Psoas muscle (tissue), 8 donors: Measurements from ENCODE around the gene YES1. TPM values are rescaled to one million over a fixed set of nuclear protein-coding genes. Genes with fewer than 3 reads are reported as not detected.

Source experiments
- ATAC-seq, 4 donors: fragments of 200-7000 bp; cut with Tn5 transposase; one replicate each; pipeline ENCODE4 v1.9.1; 2020; ENCODE audit warnings: moderate library complexity in 3 of 4, mild to moderate bottlenecking in 2 of 4
- DNase-seq, 2 donors: peaks; one replicate each; pipeline ENCODE4 v3.0.0-alpha.2; 2020
- H3K27ac ChIP-seq: fragments of 200-600 bp; one replicate; pipeline ENCODE4 v1.8.0; 2022
- H3K27me3 ChIP-seq, 3 donors: fragments of 200-600 bp in 1 of 3; one replicate each; pipeline versions ENCODE4 v1.6.1 to v1.8.0; 2013 to 2022; ENCODE audit warnings: low read length in 2 of 3, mild to moderate bottlenecking in 2 of 3, moderate library complexity in 1 of 3; ENCODE audit not compliant: insufficient read depth in 3 of 3
- H3K36me3 ChIP-seq, 2 donors: fragments of 200-600 bp in 1 of 2; one replicate each; pipeline versions ENCODE4 v1.6.1 to v1.8.0; 2013 to 2022; ENCODE audit warnings: low read depth in 1 of 2, mild to moderate bottlenecking in 1 of 2, moderate library complexity in 1 of 2; ENCODE audit not compliant: insufficient read depth in 1 of 2
- H3K4me1 ChIP-seq: fragments of 200-600 bp; one replicate; pipeline ENCODE4 v1.8.0; 2022
- H3K4me3 ChIP-seq: fragments of 200-600 bp; one replicate; pipeline ENCODE4 v1.8.0; 2022; ENCODE audit warnings: mild to moderate bottlenecking
- H3K9me3 ChIP-seq: fragments of 200-600 bp; one replicate; pipeline ENCODE4 v1.8.0; 2022
- CTCF ChIP-seq: fragments of 200-600 bp; IDR thresholded peaks from one replicate; pipeline ENCODE4 v1.8.0; 2022; ENCODE audit warnings: antibody characterized with exemption
- WGBS, 3 donors: extraction: QIAGEN DNeasy Blood & Tissue Kit; methylation state at CpG; one replicate each; pipeline versions ENCODE4 v1.1.6 to v1.1.7; 2013; 5-methylcytosine and 5-hydroxymethylcytosine counted together
- intact Hi-C, 2 donors: fragments of 100-400 bp; cut with DNase I; formaldehyde crosslinking; loops; one replicate each; pipeline versions ENCODE4 v1.11.0 to v1.14.2; 2022
- polyA plus RNA-seq, 3 donors: library from polyadenylated mRNA; stranded (reverse); fragments of 200-250 nt; gene quantifications; one replicate each; pipeline ENCODE4 v1.2.3, GENCODE V29; 2013
- total RNA-seq, 4 donors: library from RNA; stranded (reverse); fragmentation: NEBNext Ultra II Directional in 2 of 4; extraction: Animal tissue kit (Norgen Biotek cat#: 25700) in 2 of 4; gene quantifications; one replicate each; pipeline versions ENCODE4 v1.2.1 to v1.2.4, GENCODE V29; 2021 to 2023
- donor health status: healthy with polysubstance abuse.
- donor health status: DM: no; HTN: no; CAD: no; lungs with moderate emphysema.
- donor health status: Bipolar disorder and iron deficiency.
- donor health status: healthy.
- donor health status: DM: yes; HTN: yes; CAD: no.
- donor health status: DM: no; HTN: no; CAD: no.
- donor health status: DM: no; HTN: no; CAD: no.
- donor health status: DM: yes; HTN: yes; CAD: no.

Gene YES1
- total and polyA plus RNA-seq, 7 donors: 8.7 to 29.5 (median 14.6) TPM

- Histone ChIP-seq H3K4me3 (no peak overlapping the region), H3K4me1 (peaks cover 9% of the 10 kb centered on the region), H3K27me3 (no peaks in the 10 kb centered on the region), H3K36me3 (no peaks in the 10 kb centered on the region), H3K27ac (no peak overlapping the region), H3K9me3 (no peaks in the 10 kb centered on the region)
- 56 to 61% (median 59%) methylated on average over 2 of the region's 2 CpGs for WGBS, 3 donors
- DNase-seq (no peak), ATAC-seq (no peak)
- intact Hi-C loops: no loop called here
- TF ChIP-seq CTCF: no peak
Observed at GRCh38 chr18:816869-817268, 4.8 kb upstream of the YES1 start.

DNA sequence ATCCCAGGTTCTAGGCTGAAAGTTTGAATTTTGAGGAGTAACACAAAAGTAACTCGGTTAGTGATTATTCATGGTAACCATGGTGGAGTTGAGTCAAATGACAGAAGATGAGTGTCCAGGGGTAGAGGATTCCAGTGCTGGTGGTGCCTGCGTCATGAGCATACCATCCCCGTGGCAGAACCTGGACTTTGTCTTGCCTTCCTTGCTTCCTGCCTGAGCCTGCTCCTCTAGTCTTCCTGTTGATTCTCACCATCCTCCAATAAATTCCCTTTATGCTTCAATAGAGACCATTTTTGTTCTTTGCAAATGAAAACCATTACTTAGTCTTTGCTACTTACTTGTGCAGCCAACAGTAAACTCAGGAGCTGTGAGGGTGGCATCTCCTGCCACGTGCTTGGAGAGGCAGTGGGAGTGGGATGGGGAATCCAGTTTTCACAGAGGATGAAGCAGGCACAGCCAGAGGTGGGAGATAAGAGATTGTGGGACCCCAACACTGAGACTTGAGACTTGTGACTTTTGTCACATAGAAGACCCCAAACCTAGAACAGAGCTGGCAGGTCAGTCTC lies 4.1 kb upstream of the YES1 start:
- 84 to 90% (median 87%) methylated on average over 4 of the region's 4 CpGs for WGBS, 3 donors
- Histone ChIP-seq H3K4me3 (no peak overlapping the region), H3K9me3 (no peaks in the 10 kb centered on the region), H3K4me1 (peaks cover 9% of the 10 kb centered on the region), H3K36me3 (no peaks in the 10 kb centered on the region), H3K27ac (no peak overlapping the region), H3K27me3 (no peaks in the 10 kb centered on the region)
- no peak for DNase-seq
- intact Hi-C loops: no loop called here
- no peak for ATAC-seq
- TF ChIP-seq CTCF: no peak

DNA sequence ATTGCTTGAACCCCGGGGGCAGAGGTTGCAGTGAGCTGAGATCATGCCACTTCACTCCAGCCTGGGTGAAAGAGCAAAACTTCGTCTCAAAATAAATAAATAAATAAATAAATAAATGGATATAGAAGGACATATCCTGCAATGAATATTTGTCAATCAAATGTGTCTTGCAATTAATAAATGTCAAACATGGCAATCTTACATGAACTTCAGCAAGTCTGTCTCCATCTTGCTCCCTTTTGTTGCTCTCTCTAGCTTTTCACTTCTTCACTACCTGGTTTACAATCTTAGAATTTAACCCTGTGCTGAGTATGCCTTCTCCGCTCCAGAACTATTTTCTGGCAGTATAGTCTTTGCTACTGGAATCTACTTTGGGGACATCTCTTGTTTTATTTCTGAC lies 3.3 kb upstream of the YES1 start:
- Histone ChIP-seq H3K4me1 (peaks cover 13% of the 10 kb centered on the region), H3K4me3 (no peak overlapping the region), H3K36me3 (no peaks in the 10 kb centered on the region), H3K27ac (no peak overlapping the region), H3K27me3 (no peaks in the 10 kb centered on the region), H3K9me3 (no peaks in the 10 kb centered on the region)
- DNase-seq: no peak
- no peak for ATAC-seq
- intact Hi-C loops: no loop called here
- no peak for TF ChIP-seq CTCF
- WGBS, 3 donors: 79 to 93% (median 80%) methylated on average over 3 of the region's 3 CpGs

DNA sequence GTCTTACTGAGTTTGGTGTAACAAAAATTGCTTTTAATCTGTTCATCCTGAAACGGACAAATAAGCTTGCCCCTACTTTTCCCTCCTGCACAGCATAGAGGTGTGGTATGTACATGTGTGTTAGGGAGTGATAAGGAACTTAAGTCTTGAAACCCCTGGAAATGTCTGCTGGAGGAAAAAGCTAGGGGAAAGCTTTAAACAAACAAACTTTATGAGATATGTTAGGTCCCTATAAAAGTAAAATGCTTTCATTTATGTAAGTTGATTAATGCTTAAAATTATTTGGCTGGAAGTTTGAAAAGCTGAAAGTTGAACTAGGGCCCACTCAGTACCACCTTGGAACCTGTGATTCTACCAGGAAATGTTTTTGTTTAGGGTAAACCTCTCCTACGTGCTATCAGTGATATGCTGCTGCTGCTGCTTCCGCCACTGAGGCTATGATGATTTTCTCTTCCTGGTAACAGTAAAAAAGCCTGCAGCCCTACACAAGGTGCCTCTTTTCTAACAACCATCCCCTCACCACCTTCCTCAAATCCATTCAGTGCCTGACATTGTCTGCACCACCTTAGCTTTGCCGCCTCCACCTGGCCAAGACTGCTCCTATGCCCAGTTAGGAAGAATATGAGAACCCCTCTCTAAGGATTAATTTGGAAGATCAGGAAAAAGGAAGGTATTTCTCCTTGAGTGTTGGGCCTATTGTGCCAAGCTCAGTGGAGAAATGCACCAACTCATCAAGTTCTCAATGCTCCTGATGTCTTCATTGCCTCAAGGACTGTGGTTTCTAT lies 2.5 kb upstream of the YES1 start:
- no peak overlapping the region for H3K27ac ChIP-seq
- no peak for ATAC-seq
- intact Hi-C loops: loop anchor here (5.0 kb wide), 1 partner anchor 72 kb away; no protein-coding TSS in a partner anchor
- 68 to 77% (median 69%) methylated on average over 4 of the region's 4 CpGs for WGBS, 3 donors
- H3K27me3 ChIP-seq: no peaks in the 10 kb centered on the region
- DNase-seq: no peak
- H3K36me3 ChIP-seq: no peaks in the 10 kb centered on the region
- H3K9me3 ChIP-seq: no peaks in the 10 kb centered on the region
- H3K4me3 ChIP-seq: no peak overlapping the region
- no peak for TF ChIP-seq CTCF
- peaks cover 20% of the 10 kb centered on the region for H3K4me1 ChIP-seq
